Measurements from ENCODE around the gene RAD17.
"Not testable (repeated sequence)": the region's sequence is repeated elsewhere in the genome, so short reads cannot be mapped to it uniquely, and the experiment has no call there.

RAD17 gene

GRCh38 chr5:69369340-69370121 is at the start of gene RAD17, which contains the start of the genes AK6 and TAF9:
RAD17 (plus strand) TSS chr5:69369818; CDS start chr5:69372209, 2,391 bp downstream.
AK6 (minus strand) TSS chr5:69369520; CDS start chr5:69369490, 30 bp downstream.
TAF9 (minus strand) TSS chr5:69369520; CDS start chr5:69365737, 3,783 bp downstream.
- peak; percentile 90 for DNase-seq

- DNase-seq = no peak
Observed at GRCh38 chr5:69326365-69326764, 43.3 kb upstream of the RAD17 start.

GRCh38 chr5:69329905-69330489 is 39.6 kb upstream of the RAD17 start:
- no peak for DNase-seq

- no peak for DNase-seq
Observed at GRCh38 chr5:69331528-69332445, 37.8 kb upstream of the RAD17 start.

GRCh38 chr5:69333668-69334315 is 35.8 kb upstream of the RAD17 start:
- not testable (repeated sequence) for DNase-seq

GRCh38 chr5:69334793-69335268 is 34.8 kb upstream of the RAD17 start:
- DNase-seq = peak; percentile 79

GRCh38 chr5:69335341-69335935 is 34.2 kb upstream of the RAD17 start:
- no peak for DNase-seq

GRCh38 chr5:69341520-69342161 is 28.0 kb upstream of the RAD17 start:
- no peak for DNase-seq

- DNase-seq = no peak
Observed at GRCh38 chr5:69343083-69343482, 26.5 kb upstream of the RAD17 start.

- DNase-seq = no peak
Observed at GRCh38 chr5:69350664-69351063, 19.0 kb upstream of the RAD17 start.

GRCh38 chr5:69359699-69360098 is 9.9 kb upstream of the RAD17 start:
- DNase-seq = no peak

- no peak for DNase-seq
Observed at GRCh38 chr5:69360442-69360841, 9.2 kb upstream of the RAD17 start.

- peak in 1 of 2 donors; percentile 30 for DNase-seq
Observed at GRCh38 chr5:69364414-69364813, 5.2 kb upstream of the RAD17 start.

- DNase-seq = no peak
Observed at GRCh38 chr5:69364850-69365249, 4.8 kb upstream of the RAD17 start.

GRCh38 chr5:69367697-69368279 is 1.8 kb upstream of the RAD17 start:
- DNase-seq = no peak

- DNase-seq = peak; percentile 15 to 44
Observed at GRCh38 chr5:69368458-69369339, 919 bp upstream of the RAD17 start.

GRCh38 chr5:69370335-69370734 is 717 bp downstream of the RAD17 start:
- DNase-seq = peak in 1 of 2 donors; percentile 4

- no peak for DNase-seq
Observed at GRCh38 chr5:69372394-69372793, 2.8 kb downstream of the RAD17 start.

GRCh38 chr5:69374911-69375446 is 5.4 kb downstream of the RAD17 start:
- no peak for DNase-seq

- DNase-seq = no peak
Observed at GRCh38 chr5:69378376-69378775, 8.8 kb downstream of the RAD17 start.
